Upper lobe of left lung (tissue), 4 donors: Measurements from ENCODE around the gene CAMKK2.

Experiments used
- CTCF ChIP-seq, 6 experiments: fragments of 450-650 bp in 4 of 6; fragments of 200-600 bp in 2 of 6; sonication (generic) in 2 of 6; IDR thresholded peaks; one replicate each; pipeline ENCODE4 v1.5.1; 2016 to 2019; ENCODE audit warnings: antibody characterized with exemption in 6 of 6
- EP300 ChIP-seq, 4 donors: sonication (generic); formaldehyde crosslinking; IDR thresholded peaks; one replicate each; pipeline ENCODE4 v1.5.1; 2017; ENCODE audit warnings: antibody characterized with exemption in 4 of 4, control low read depth in 2 of 4

GRCh38 chr12:121328620-121329019, 32.1 kb upstream of the CAMKK2 start:
- TF ChIP-seq CTCF (IDR thresholded peaks at IDR 0.05): no peak
- TF ChIP-seq EP300 (IDR thresholded peaks at IDR 0.05): no peak
